ENCODE results near the gene SLC16A8.

SLC16A8 gene

GRCh38 chr22:38112381-38112780 lies 28.4 kb upstream of the SLC16A8 start:
- no peak for DNase-seq (ENCODE audit: low read depth in 2 of 2, low spot score in 1 of 2)

- DNase-seq (ENCODE audit: low read depth in 2 of 2, low spot score in 1 of 2): no peak
Measured at GRCh38 chr22:38111925-38112355, 28.0 kb upstream of the SLC16A8 start.

- DNase-seq (ENCODE audit: low read depth in 2 of 2, low spot score in 1 of 2): no peak
Measured at GRCh38 chr22:38110863-38111852, 27.2 kb upstream of the SLC16A8 start.

GRCh38 chr22:38110008-38110862 lies 26.3 kb upstream of the SLC16A8 start, which contains the start of gene BAIAP2L2:
TSS of gene BAIAP2L2 (minus strand) at chr22:38110684. CDS start at chr22:38110525, 159 bp downstream.
- DNase-seq (ENCODE audit: low read depth in 2 of 2, low spot score in 1 of 2): no peak

- DNase-seq (ENCODE audit: low read depth in 2 of 2, low spot score in 1 of 2): no peak
Measured at GRCh38 chr22:38109371-38110001, 25.5 kb upstream of the SLC16A8 start.

- no peak for DNase-seq (ENCODE audit: low read depth in 2 of 2, low spot score in 1 of 2)
Measured at GRCh38 chr22:38108561-38109319, 24.8 kb upstream of the SLC16A8 start.

- DNase-seq (ENCODE audit: low read depth in 2 of 2, low spot score in 1 of 2): no peak
Measured at GRCh38 chr22:38107692-38108515, 23.9 kb upstream of the SLC16A8 start.

GRCh38 chr22:38106814-38107578 lies 23.0 kb upstream of the SLC16A8 start:
- no peak for DNase-seq (ENCODE audit: low read depth in 2 of 2, low spot score in 1 of 2)

GRCh38 chr22:38104084-38104483 lies 20.1 kb upstream of the SLC16A8 start:
- DNase-seq (ENCODE audit: low read depth in 2 of 2, low spot score in 1 of 2): no peak

- DNase-seq (ENCODE audit: low read depth in 2 of 2, low spot score in 1 of 2): no peak
Measured at GRCh38 chr22:38103641-38104040, 19.7 kb upstream of the SLC16A8 start.

- DNase-seq (ENCODE audit: low read depth in 2 of 2, low spot score in 1 of 2): no peak
Measured at GRCh38 chr22:38098410-38099249, 14.6 kb upstream of the SLC16A8 start.

- DNase-seq (ENCODE audit: low read depth in 2 of 2, low spot score in 1 of 2): no peak
Measured at GRCh38 chr22:38097557-38098409, 13.8 kb upstream of the SLC16A8 start.

GRCh38 chr22:38097058-38097457 lies 13.1 kb upstream of the SLC16A8 start:
- DNase-seq (ENCODE audit: low read depth in 2 of 2, low spot score in 1 of 2): no peak

- DNase-seq (ENCODE audit: low read depth in 2 of 2, low spot score in 1 of 2): no peak
Measured at GRCh38 chr22:38089474-38089851, 5.5 kb upstream of the SLC16A8 start.

- DNase-seq (ENCODE audit: low read depth in 2 of 2, low spot score in 1 of 2): no peak
Measured at GRCh38 chr22:38088629-38089473, 4.9 kb upstream of the SLC16A8 start.

- DNase-seq (ENCODE audit: low read depth in 2 of 2, low spot score in 1 of 2): no peak
Measured at GRCh38 chr22:38087855-38088254, 3.9 kb upstream of the SLC16A8 start.

Measured in stimulated activated CD8-positive, alpha-beta memory T cell treated with anti-CD3 and anti-CD28 coated beads, Interleukin-4, amount 100 ng/mL, for 1 hour (primary cell).